Activated naive CD8-positive, alpha-beta T cell treated with anti-CD3 and anti-CD28 coated beads, Interleukin-2, amount 50 U/mL, for 24 hours (primary cell): ENCODE measurements around the gene BTNL2.
"Not testable (repeated sequence)": the region's sequence is repeated elsewhere in the genome, so short reads cannot be mapped to it uniquely, and the experiment has no call there.

ENCODE experiments used
- ATAC-seq: fragments of 150-1000 bp; cut with Tn5 transposase; one replicate; pipeline ENCODE4 v1.10.0; 2021
- DNase-seq: peaks from one replicate; pipeline ENCODE4 v3.0.0; 2021
- H3K27ac Mint-ChIP-seq: one replicate; pipeline ENCODE4 v1.8.0; 2021; ENCODE audit warnings: mild to moderate bottlenecking, mixed read lengths
- H3K27me3 Mint-ChIP-seq: one replicate; pipeline ENCODE4 v1.8.0; 2021; ENCODE audit warnings: mixed read lengths
- H3K36me3 Mint-ChIP-seq: one replicate; pipeline ENCODE4 v1.8.0; 2021; ENCODE audit warnings: low read depth, mixed read lengths
- H3K4me1 Mint-ChIP-seq: one replicate; pipeline ENCODE4 v1.8.0; 2021; ENCODE audit warnings: mixed read lengths
- H3K4me3 Mint-ChIP-seq: one replicate; pipeline ENCODE4 v1.8.0; 2021; ENCODE audit warnings: mild to moderate bottlenecking, moderate library complexity, mixed read lengths
- H3K9me3 Mint-ChIP-seq: one replicate; pipeline ENCODE4 v1.8.0; 2021; ENCODE audit warnings: mixed read lengths

Gene BTNL2

DNA sequence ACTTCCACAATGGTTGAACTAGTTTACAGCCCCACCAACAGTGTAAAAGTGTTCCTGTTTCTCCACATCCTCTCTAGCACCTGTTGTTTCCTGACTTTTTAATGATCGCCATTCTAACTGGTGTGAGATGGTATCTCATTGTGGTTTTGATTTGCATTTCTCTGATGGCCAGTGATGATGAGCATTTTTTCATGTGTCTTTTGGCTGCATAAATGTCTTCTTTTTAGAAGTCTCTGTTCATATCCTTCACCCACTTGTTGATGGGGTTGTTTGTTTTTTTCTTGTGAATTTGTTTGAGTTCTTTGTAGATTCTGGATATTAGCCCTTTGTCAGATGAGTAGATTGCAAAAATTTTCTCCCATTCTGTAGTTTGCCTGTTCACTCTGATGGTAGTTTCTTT is 47.8 kb downstream of the BTNL2 start:
- not testable (repeated sequence) for H3K9me3 Mint-ChIP-seq, H3K27ac Mint-ChIP-seq, H3K4me1 Mint-ChIP-seq, H3K4me3 Mint-ChIP-seq, DNase-seq, H3K36me3 Mint-ChIP-seq, ATAC-seq
- H3K27me3 Mint-ChIP-seq: peaks cover 12% of the 10 kb centered on the region

DNA sequence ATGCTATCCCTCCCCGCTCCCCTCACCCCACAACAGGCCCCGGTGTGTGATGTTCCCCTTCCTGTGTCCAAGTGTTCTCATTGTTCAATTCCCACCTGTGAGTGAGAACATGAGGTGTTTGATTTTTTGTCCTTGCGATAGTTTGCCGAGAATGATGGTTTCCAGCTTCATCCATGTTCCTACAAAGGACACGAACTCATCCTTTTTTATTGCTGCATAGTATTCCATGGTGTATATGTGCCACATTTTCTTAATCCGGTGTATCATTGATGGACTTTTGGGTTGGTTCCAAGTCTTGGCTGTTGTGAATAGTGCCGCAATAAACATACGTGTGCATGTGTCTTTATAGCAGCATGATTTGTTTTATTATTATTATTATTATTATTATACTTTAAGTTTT is 48.4 kb downstream of the BTNL2 start:
- not testable (repeated sequence) for H3K36me3 Mint-ChIP-seq, H3K27ac Mint-ChIP-seq, H3K4me3 Mint-ChIP-seq, ATAC-seq, DNase-seq, H3K4me1 Mint-ChIP-seq, H3K27me3 Mint-ChIP-seq, H3K9me3 Mint-ChIP-seq

DNA sequence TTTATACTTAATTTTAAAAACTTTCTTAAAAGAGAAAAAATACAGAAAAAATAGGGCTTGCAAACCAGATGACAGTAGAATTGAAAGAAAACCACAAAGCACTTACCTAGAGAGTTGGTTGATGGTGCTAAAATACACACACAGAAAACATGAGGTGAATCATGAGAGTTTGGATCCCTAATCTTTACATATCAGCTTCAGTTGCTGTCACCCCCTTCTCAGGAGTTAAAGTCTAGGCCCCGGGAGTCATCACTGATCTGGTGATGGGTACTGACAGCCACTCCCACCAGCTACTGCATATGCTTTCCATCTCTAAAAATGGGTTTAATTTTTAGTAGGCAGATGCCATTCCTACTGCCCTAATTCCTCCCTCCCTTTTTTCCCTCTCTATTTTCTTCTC is 52.0 kb downstream of the BTNL2 start:
- no peak overlapping the region for H3K4me3 Mint-ChIP-seq
- no peak for DNase-seq
- no peaks in the 10 kb centered on the region for H3K36me3 Mint-ChIP-seq
- no peak overlapping the region for H3K27ac Mint-ChIP-seq
- no peaks in the 10 kb centered on the region for H3K9me3 Mint-ChIP-seq
- no peak for ATAC-seq
- peaks cover 6% of the 10 kb centered on the region for H3K27me3 Mint-ChIP-seq
- no peaks in the 10 kb centered on the region for H3K4me1 Mint-ChIP-seq

DNA sequence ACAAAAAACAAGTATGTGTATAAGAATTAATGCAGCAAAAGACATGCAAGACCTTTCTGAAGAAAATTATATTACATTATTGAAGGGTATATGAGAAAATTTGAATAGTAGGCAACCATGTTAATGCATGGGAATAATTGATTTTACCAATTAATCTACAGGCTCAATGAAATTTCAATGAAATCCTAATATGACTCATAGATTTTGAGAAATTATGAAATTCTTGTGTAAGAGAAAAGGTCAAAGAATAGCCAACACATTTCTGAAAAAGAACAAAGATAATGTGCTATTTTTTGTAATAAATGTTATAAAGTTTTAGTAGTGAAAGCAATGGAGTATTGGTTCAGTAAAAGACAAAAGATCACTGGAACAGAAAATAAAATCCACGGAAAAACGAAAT is 53.6 kb downstream of the BTNL2 start:
- Mint-ChIP-seq H3K27me3 (peaks cover 12% of the 10 kb centered on the region), H3K9me3 (no peaks in the 10 kb centered on the region), H3K4me1 (no peaks in the 10 kb centered on the region), H3K4me3 (no peak overlapping the region), H3K27ac (no peak overlapping the region), H3K36me3 (no peaks in the 10 kb centered on the region)
- no peak for ATAC-seq
- DNase-seq: no peak
